NCI-H69 (cell line): ENCODE data around the gene ALDH1A3.
A peak's percentile ranks its signal among the peaks of the same experiment; 100 is the strongest.
"Not testable (repeated sequence)": the region's sequence is repeated elsewhere in the genome, so short reads cannot be mapped to it uniquely, and the experiment has no call there.

Source experiments
- DNase-seq: peaks from one replicate; lab custom pipeline; 2025; lab: John Stamatoyannopoulos, UW

The ALDH1A3 gene

GRCh38 chr15:100879464-100880138 is at the start of gene ALDH1A3:
Gene ALDH1A3 (plus strand): TSS chr15:100879831. CDS start chr15:100879908, 77 bp downstream.
- DNase-seq, result peak; percentile 40

- no peak for DNase-seq
Measured at GRCh38 chr15:100831467-100831866, 48.2 kb upstream of the ALDH1A3 start.

GRCh38 chr15:100832149-100832942 is 47.3 kb upstream of the ALDH1A3 start:
- DNase-seq, result no peak

GRCh38 chr15:100833417-100834389 is 45.9 kb upstream of the ALDH1A3 start:
- peak; percentile 27 for DNase-seq

- DNase-seq, result no peak
Measured at GRCh38 chr15:100834731-100835130, 44.9 kb upstream of the ALDH1A3 start.

- DNase-seq, result no peak
Measured at GRCh38 chr15:100835636-100836035, 44.0 kb upstream of the ALDH1A3 start.

GRCh38 chr15:100836501-100836900 is 43.1 kb upstream of the ALDH1A3 start:
- no peak for DNase-seq

- no peak for DNase-seq
Measured at GRCh38 chr15:100841426-100841825, 38.2 kb upstream of the ALDH1A3 start.

GRCh38 chr15:100842756-100843730 is 36.6 kb upstream of the ALDH1A3 start:
- no peak for DNase-seq

GRCh38 chr15:100844167-100844566 is 35.5 kb upstream of the ALDH1A3 start:
- DNase-seq, result no peak

GRCh38 chr15:100844778-100845177 is 34.9 kb upstream of the ALDH1A3 start:
- DNase-seq, result no peak

GRCh38 chr15:100847194-100847593 is 32.4 kb upstream of the ALDH1A3 start:
- no peak for DNase-seq

- DNase-seq, result peak; percentile 34
Measured at GRCh38 chr15:100849021-100849854, 30.4 kb upstream of the ALDH1A3 start.

GRCh38 chr15:100849855-100850218 is 29.8 kb upstream of the ALDH1A3 start:
- no peak for DNase-seq

GRCh38 chr15:100851428-100852015 is 28.1 kb upstream of the ALDH1A3 start:
- DNase-seq, result not testable (repeated sequence)

GRCh38 chr15:100852630-100853029 is 27.0 kb upstream of the ALDH1A3 start:
- DNase-seq, result no peak

- no peak for DNase-seq
Measured at GRCh38 chr15:100853676-100854440, 25.8 kb upstream of the ALDH1A3 start.

GRCh38 chr15:100856867-100857266 is 22.8 kb upstream of the ALDH1A3 start:
- DNase-seq, result no peak

GRCh38 chr15:100858294-100858693 is 21.3 kb upstream of the ALDH1A3 start:
- no peak for DNase-seq
